HEK293 (cell line): ENCODE results near the gene CD151.
A peak's percentile ranks its signal among the peaks of the same experiment; 100 is the strongest.

Experiments
- BCL11B ChIP-seq: fragments of 450-650 bp; formaldehyde crosslinking; IDR thresholded peaks from 2 replicates; pipeline ENCODE4 v1.5.1; 2016; ENCODE audit warnings: low read depth, missing biosample characterization, missing genetic modification characterization
- GLIS2 ChIP-seq: fragments of 450-650 bp; formaldehyde crosslinking; IDR thresholded peaks from 2 replicates; pipeline ENCODE4 v1.5.1; 2016; ENCODE audit warnings: missing biosample characterization, missing genetic modification characterization
- KLF17 ChIP-seq: fragments of 450-650 bp; formaldehyde crosslinking; IDR thresholded peaks from 2 replicates; pipeline ENCODE4 v1.5.1; 2016; ENCODE audit warnings: missing biosample characterization, missing genetic modification characterization
- RBAK ChIP-seq: fragments of 450-650 bp; formaldehyde crosslinking; IDR thresholded peaks from 2 replicates; pipeline ENCODE4 v1.5.1; 2016; ENCODE audit warnings: missing biosample characterization, missing genetic modification characterization
- SALL2 ChIP-seq: fragments of 450-650 bp; formaldehyde crosslinking; IDR thresholded peaks from 2 replicates; pipeline ENCODE4 v1.5.0; 2017; ENCODE audit warnings: missing biosample characterization, mild to moderate bottlenecking, missing genetic modification characterization, borderline replicate concordance
- SP7 ChIP-seq: fragments of 450-650 bp; formaldehyde crosslinking; IDR thresholded peaks from 2 replicates; pipeline ENCODE4 v1.5.1; 2016; ENCODE audit warnings: missing biosample characterization, missing genetic modification characterization
- TSHZ1 ChIP-seq: fragments of 450-650 bp; formaldehyde crosslinking; IDR thresholded peaks from 2 replicates; pipeline ENCODE4 v1.5.1; 2016; ENCODE audit warnings: missing biosample characterization, missing genetic modification characterization, borderline replicate concordance
- YY2 ChIP-seq: fragments of 450-650 bp; formaldehyde crosslinking; IDR thresholded peaks from 2 replicates; pipeline ENCODE4 v1.5.1; 2016; ENCODE audit warnings: missing biosample characterization, missing genetic modification characterization
- ZBTB48 ChIP-seq: fragments of 450-650 bp; formaldehyde crosslinking; IDR thresholded peaks from 2 replicates; pipeline ENCODE4 v1.5.1; 2016; ENCODE audit warnings: missing biosample characterization, missing genetic modification characterization
- ZBTB6 ChIP-seq: fragments of 450-650 bp; formaldehyde crosslinking; IDR thresholded peaks from 2 replicates; pipeline ENCODE4 v1.5.1; 2017; ENCODE audit warnings: missing biosample characterization, missing genetic modification characterization
- ZNF112 ChIP-seq: fragments of 450-650 bp; formaldehyde crosslinking; IDR thresholded peaks from 2 replicates; pipeline ENCODE4 v1.5.0; 2017; ENCODE audit warnings: missing biosample characterization, missing genetic modification characterization
- ZNF157 ChIP-seq: fragments of 450-650 bp; formaldehyde crosslinking; IDR thresholded peaks from 2 replicates; pipeline ENCODE4 v1.5.1; 2016; ENCODE audit warnings: missing biosample characterization, missing genetic modification characterization
- ZNF169 ChIP-seq: fragments of 450-650 bp; formaldehyde crosslinking; IDR thresholded peaks from 2 replicates; pipeline ENCODE4 v1.5.1; 2016; ENCODE audit warnings: missing biosample characterization, missing genetic modification characterization
- ZNF214 ChIP-seq: fragments of 450-650 bp; formaldehyde crosslinking; IDR thresholded peaks from 2 replicates; pipeline ENCODE4 v1.5.1; 2017; ENCODE audit warnings: missing biosample characterization, mild to moderate bottlenecking, missing genetic modification characterization, borderline replicate concordance
- ZNF302 ChIP-seq: fragments of 450-650 bp; formaldehyde crosslinking; IDR thresholded peaks from 2 replicates; pipeline ENCODE4 v1.5.1; 2016; ENCODE audit warnings: missing biosample characterization, missing genetic modification characterization, low read depth
- ZNF324 ChIP-seq: fragments of 450-650 bp; formaldehyde crosslinking; IDR thresholded peaks from 2 replicates; pipeline ENCODE4 v1.5.1; 2016; ENCODE audit warnings: missing biosample characterization, missing genetic modification characterization
- ZNF398 ChIP-seq: fragments of 450-650 bp; formaldehyde crosslinking; IDR thresholded peaks from 2 replicates; pipeline ENCODE4 v1.5.1; 2017; ENCODE audit warnings: missing biosample characterization, missing genetic modification characterization
- ZNF433 ChIP-seq: fragments of 450-650 bp; formaldehyde crosslinking; IDR thresholded peaks from 2 replicates; pipeline ENCODE4 v1.5.1; 2016; ENCODE audit warnings: missing biosample characterization, missing genetic modification characterization, low read depth
- ZNF530 ChIP-seq: fragments of 450-650 bp; formaldehyde crosslinking; IDR thresholded peaks from 2 replicates; pipeline ENCODE4 v1.5.1; 2016; ENCODE audit warnings: low read depth, missing biosample characterization, missing genetic modification characterization
- ZNF585B ChIP-seq: fragments of 450-650 bp; formaldehyde crosslinking; IDR thresholded peaks from 2 replicates; pipeline ENCODE4 v1.5.1; 2016; ENCODE audit warnings: missing biosample characterization, missing genetic modification characterization
- ZNF626 ChIP-seq: fragments of 450-650 bp; sonication (Bioruptor Pico); formaldehyde crosslinking; IDR thresholded peaks from 2 replicates; pipeline ENCODE4 v1.5.1; 2018; ENCODE audit warnings: missing biosample characterization, missing genetic modification characterization, inconsistent platforms
- ZNF660 ChIP-seq: fragments of 450-650 bp; IDR thresholded peaks from 2 replicates; pipeline ENCODE4 v1.5.1; 2018; ENCODE audit warnings: missing biosample characterization, mild to moderate bottlenecking, missing genetic modification characterization
- ZNF76 ChIP-seq: fragments of 450-650 bp; formaldehyde crosslinking; IDR thresholded peaks from 2 replicates; pipeline ENCODE4; 2016; ENCODE audit warnings: low read depth, missing biosample characterization, missing genetic modification characterization, borderline replicate concordance
- ZNF830 ChIP-seq: fragments of 450-650 bp; IDR thresholded peaks from 2 replicates; pipeline ENCODE4 v1.5.0; 2018; ENCODE audit warnings: missing biosample characterization, missing genetic modification characterization, low read depth, mild to moderate bottlenecking, moderate library complexity
- ZSCAN18 ChIP-seq: fragments of 450-650 bp; formaldehyde crosslinking; IDR thresholded peaks from 2 replicates; pipeline ENCODE4 v1.5.1; 2016; ENCODE audit warnings: missing biosample characterization, missing genetic modification characterization
- ZSCAN4 ChIP-seq: fragments of 450-650 bp; formaldehyde crosslinking; IDR thresholded peaks from 2 replicates; pipeline ENCODE4 v1.5.1; 2017; ENCODE audit warnings: missing biosample characterization, missing genetic modification characterization
- TF ChIP-seq, protein P1 (sequence below): fragments of 450-650 bp; formaldehyde crosslinking; IDR thresholded peaks from 2 replicates; pipeline ENCODE4 v1.5.1; 2016; ENCODE audit warnings: missing biosample characterization, missing genetic modification characterization

The CD151 gene

DNA sequence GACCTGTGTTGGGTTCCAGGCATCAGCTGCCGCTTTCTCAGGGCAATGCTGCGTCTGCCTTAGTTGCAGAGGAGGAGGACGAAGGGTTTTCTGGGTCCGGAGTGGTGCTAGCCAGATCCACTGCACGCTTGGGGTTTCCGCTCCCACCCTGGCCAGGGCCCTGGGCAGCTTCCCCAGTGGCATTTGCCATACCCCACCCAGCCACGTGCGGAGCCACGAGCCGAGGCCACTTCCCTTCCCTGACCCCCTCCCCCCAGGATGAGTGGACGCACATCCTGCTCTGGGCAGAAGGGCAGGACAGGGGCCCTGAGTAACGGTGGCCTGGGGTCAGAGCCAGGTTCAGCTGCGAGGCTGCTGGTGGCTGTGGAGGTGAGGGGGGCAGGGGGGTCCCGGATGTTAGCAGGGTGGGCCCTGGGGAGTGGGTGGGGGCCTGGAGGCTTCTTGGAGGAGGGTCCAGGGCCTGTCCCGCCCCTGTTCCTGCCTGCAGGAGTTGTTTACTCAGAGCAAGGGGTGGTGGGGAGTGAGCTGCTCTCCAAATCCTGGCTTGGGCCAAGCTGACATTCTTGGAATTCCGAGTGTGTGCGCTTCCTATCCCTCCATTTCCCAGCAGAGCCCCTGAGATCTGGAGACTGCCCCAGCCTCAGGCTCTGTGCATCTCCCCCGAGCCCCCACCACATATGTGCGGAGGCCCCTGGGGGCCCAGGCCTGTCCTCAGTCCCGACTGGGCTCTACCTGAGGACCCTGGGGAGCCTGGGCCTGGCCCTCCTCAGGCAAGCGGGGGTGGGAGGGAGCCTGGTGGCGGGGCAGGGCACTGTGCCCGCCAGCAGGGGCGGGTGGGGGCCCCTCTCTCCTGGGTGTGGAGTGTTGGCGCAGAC is 11.3 kb downstream of the CD151 start (continued):
- peak; percentile 58; the same call in 1 of the 2 replicates for TF ChIP-seq ZNF398
- TF ChIP-seq ZNF169 (tag by site-specific recombination), result no peak
- no peak for TF ChIP-seq BCL11B (tag by site-specific recombination)
- no peak for TF ChIP-seq ZNF433 (tag by site-specific recombination)
- TF ChIP-seq, protein P1, sequence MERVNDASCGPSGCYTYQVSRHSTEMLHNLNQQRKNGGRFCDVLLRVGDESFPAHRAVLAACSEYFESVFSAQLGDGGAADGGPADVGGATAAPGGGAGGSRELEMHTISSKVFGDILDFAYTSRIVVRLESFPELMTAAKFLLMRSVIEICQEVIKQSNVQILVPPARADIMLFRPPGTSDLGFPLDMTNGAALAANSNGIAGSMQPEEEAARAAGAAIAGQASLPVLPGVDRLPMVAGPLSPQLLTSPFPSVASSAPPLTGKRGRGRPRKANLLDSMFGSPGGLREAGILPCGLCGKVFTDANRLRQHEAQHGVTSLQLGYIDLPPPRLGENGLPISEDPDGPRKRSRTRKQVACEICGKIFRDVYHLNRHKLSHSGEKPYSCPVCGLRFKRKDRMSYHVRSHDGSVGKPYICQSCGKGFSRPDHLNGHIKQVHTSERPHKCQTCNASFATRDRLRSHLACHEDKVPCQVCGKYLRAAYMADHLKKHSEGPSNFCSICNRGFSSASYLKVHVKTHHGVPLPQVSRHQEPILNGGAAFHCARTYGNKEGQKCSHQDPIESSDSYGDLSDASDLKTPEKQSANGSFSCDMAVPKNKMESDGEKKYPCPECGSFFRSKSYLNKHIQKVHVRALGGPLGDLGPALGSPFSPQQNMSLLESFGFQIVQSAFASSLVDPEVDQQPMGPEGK (tag by site-specific recombination), result no peak; the same call in none of the 2 replicates
- no peak for TF ChIP-seq ZNF324 (tag by site-specific recombination)
- no peak for TF ChIP-seq ZSCAN4 (tag by site-specific recombination)
- peak; percentile 44 for TF ChIP-seq SP7 (tag by site-specific recombination)
- no peak for TF ChIP-seq ZNF76 (tag by site-specific recombination)
- no peak; the same call in 1 of the 2 replicates for TF ChIP-seq KLF17
- TF ChIP-seq YY2 (tag by site-specific recombination), result no peak
- no peak for TF ChIP-seq ZNF157 (tag by site-specific recombination)
- TF ChIP-seq ZNF214 (tag by site-specific recombination), result no peak
- TF ChIP-seq ZBTB6, result no peak
- TF ChIP-seq GLIS2 (tag by site-specific recombination), result peak; percentile 38; the same call in 1 of the 2 replicates
- no peak for TF ChIP-seq ZNF830
- 0 out of 2 replicates have a peak, but pooled peaks have one; percentile 11 for TF ChIP-seq ZBTB48
- TF ChIP-seq ZNF302 (tag by site-specific recombination), result no peak
- TF ChIP-seq ZSCAN18 (tag by site-specific recombination), result no peak
- no peak for TF ChIP-seq RBAK (tag by site-specific recombination)
- TF ChIP-seq ZNF585B (tag by site-specific recombination), result no peak
- TF ChIP-seq ZNF112, result no peak
- no peak for TF ChIP-seq ZNF530 (tag by site-specific recombination)
- no peak for TF ChIP-seq SALL2 (tag by site-specific recombination)
- no peak for TF ChIP-seq ZNF660 (tag by site-specific recombination)
- TF ChIP-seq ZNF626 (tag by site-specific recombination), result no peak
- TF ChIP-seq TSHZ1 (tag by site-specific recombination), result no peak
